Measurements from ENCODE around the gene TFDP1.

The TFDP1 gene

GRCh38 chr13:113628291-113629270 is 44.0 kb downstream of the TFDP1 start:
- no peak for TF ChIP-seq USF1 (IDR thresholded peaks at IDR 0.05)

DNA sequence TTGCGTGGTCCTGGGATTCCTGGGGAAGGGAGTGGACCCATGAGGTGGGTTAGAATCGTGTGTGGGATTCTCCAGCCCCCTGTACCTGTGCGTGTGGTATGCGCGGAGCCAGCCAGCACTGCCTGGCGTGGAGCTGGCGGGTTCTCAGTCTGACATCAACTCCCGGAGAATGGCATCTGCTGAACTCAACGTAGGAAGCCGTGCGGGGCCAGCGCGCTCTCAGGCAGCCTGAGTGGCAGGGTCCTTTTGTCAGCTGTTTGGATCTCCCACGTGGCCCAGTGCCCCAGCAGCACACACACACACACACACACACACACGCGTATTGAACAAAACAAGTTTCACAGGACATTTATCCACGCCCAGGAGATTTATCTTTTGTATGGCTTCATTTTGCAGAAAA is 45.3 kb downstream of the TFDP1 start:
- no peak for TF ChIP-seq TEAD4 (IDR thresholded peaks at IDR 0.05)
- TF ChIP-seq FOXM1 (IDR thresholded peaks at IDR 0.05; ENCODE audit: borderline replicate concordance, low read depth): no peak
- TF ChIP-seq MAX (IDR thresholded peaks at IDR 0.05): no peak
- TF ChIP-seq, protein P1, sequence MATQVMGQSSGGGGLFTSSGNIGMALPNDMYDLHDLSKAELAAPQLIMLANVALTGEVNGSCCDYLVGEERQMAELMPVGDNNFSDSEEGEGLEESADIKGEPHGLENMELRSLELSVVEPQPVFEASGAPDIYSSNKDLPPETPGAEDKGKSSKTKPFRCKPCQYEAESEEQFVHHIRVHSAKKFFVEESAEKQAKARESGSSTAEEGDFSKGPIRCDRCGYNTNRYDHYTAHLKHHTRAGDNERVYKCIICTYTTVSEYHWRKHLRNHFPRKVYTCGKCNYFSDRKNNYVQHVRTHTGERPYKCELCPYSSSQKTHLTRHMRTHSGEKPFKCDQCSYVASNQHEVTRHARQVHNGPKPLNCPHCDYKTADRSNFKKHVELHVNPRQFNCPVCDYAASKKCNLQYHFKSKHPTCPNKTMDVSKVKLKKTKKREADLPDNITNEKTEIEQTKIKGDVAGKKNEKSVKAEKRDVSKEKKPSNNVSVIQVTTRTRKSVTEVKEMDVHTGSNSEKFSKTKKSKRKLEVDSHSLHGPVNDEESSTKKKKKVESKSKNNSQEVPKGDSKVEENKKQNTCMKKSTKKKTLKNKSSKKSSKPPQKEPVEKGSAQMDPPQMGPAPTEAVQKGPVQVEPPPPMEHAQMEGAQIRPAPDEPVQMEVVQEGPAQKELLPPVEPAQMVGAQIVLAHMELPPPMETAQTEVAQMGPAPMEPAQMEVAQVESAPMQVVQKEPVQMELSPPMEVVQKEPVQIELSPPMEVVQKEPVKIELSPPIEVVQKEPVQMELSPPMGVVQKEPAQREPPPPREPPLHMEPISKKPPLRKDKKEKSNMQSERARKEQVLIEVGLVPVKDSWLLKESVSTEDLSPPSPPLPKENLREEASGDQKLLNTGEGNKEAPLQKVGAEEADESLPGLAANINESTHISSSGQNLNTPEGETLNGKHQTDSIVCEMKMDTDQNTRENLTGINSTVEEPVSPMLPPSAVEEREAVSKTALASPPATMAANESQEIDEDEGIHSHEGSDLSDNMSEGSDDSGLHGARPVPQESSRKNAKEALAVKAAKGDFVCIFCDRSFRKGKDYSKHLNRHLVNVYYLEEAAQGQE (IDR thresholded peaks at IDR 0.05; ENCODE audit: low read depth): no peak

- no peak for TF ChIP-seq CREB1 (IDR thresholded peaks at IDR 0.05; ENCODE audit: low read depth)
- TF ChIP-seq TEAD4 (IDR thresholded peaks at IDR 0.05): no peak
- TF ChIP-seq EP300 (IDR thresholded peaks at IDR 0.05; ENCODE audit: borderline replicate concordance): no peak
- TF ChIP-seq CEBPB (IDR thresholded peaks at IDR 0.05): no peak
These were observed 45.7 kb downstream of the TFDP1 start for GRCh38 chr13:113630296-113630695.

- TF ChIP-seq TEAD4 (IDR thresholded peaks at IDR 0.05) (no peak), ZBTB7A (IDR thresholded peaks at IDR 0.05; ENCODE audit: low read depth) (no peak), CEBPB (IDR thresholded peaks at IDR 0.05) (no peak), NFIC (IDR thresholded peaks at IDR 0.05) (no peak), TAF1 (IDR thresholded peaks at IDR 0.05; ENCODE audit: low read depth) (no peak), YY1 (IDR thresholded peaks at IDR 0.05; ENCODE audit: low read depth) (no peak), TCF12 (IDR thresholded peaks at IDR 0.05; ENCODE audit: low read depth) (no peak), FOXM1 (IDR thresholded peaks at IDR 0.05; ENCODE audit: borderline replicate concordance, low read depth) (no peak), MAX (IDR thresholded peaks at IDR 0.05) (no peak), EGR1 (IDR thresholded peaks at IDR 0.05) (no peak), RAD21 (IDR thresholded peaks at IDR 0.05; ENCODE audit: low read depth) (no peak), CREB1 (IDR thresholded peaks at IDR 0.05; ENCODE audit: low read depth) (no peak), USF1 (IDR thresholded peaks at IDR 0.05) (no peak)
- TF ChIP-seq, protein P1 (IDR thresholded peaks at IDR 0.05; ENCODE audit: low read depth): no peak
These were observed 46.3 kb downstream of the TFDP1 start for GRCh38 chr13:113630804-113631203.

DNA sequence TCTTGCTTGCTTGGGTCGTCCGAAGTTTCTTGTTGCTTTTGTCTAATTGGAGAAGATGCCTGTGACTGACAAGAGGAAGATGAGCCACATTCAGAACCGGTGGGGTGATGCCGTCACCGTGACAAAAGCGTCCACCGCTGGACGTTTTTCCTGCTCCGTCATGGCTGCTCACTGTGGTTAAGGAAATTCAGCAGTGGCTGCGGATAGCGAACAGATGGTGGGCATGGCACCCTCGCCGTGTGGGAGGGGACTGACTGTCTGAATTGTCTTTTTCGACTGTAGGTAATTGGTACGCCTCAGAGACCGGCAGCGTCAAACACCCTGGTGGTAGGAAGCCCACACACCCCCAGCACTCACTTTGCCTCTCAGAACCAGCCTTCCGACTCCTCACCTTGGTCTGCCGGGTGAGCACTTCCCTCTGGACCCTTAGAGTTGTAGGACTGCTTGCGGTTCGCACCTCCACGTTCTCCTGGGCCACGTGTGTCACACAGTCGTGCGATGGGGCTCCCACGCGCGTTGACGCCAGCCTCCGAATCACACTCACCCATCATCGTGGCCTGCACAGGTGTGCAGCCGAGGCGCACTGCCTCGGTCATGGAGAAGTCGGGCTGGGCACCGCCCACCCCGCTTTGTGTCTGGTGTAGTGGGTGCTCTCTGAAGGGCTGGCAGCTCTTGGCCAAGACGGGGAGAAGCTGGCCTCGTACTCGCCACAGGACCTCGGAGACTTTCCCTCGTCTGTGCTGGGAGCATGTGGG is 47.0 kb downstream of the TFDP1 start:
- TF ChIP-seq, protein P1 (IDR thresholded peaks at IDR 0.05; ENCODE audit: low read depth): no peak
- no peak for TF ChIP-seq FOXM1 (IDR thresholded peaks at IDR 0.05; ENCODE audit: borderline replicate concordance, low read depth)
- no peak for TF ChIP-seq EP300 (IDR thresholded peaks at IDR 0.05; ENCODE audit: borderline replicate concordance)
- TF ChIP-seq EGR1 (IDR thresholded peaks at IDR 0.05): no peak
- no peak for TF ChIP-seq TCF12 (IDR thresholded peaks at IDR 0.05; ENCODE audit: low read depth)
- TF ChIP-seq USF1 (IDR thresholded peaks at IDR 0.05): no peak
- no peak for TF ChIP-seq CEBPB (IDR thresholded peaks at IDR 0.05)
- TF ChIP-seq YY1 (IDR thresholded peaks at IDR 0.05; ENCODE audit: low read depth): no peak
- no peak for TF ChIP-seq NFIC (IDR thresholded peaks at IDR 0.05)
- TF ChIP-seq RAD21 (IDR thresholded peaks at IDR 0.05; ENCODE audit: low read depth): no peak
- no peak for TF ChIP-seq ZBTB7A (IDR thresholded peaks at IDR 0.05; ENCODE audit: low read depth)
